B cell (primary cell): ENCODE data around the gene CCDC137. TPM values are rescaled to one million over a fixed set of nuclear protein-coding genes. Genes with fewer than 3 reads are reported as not detected.

ENCODE experiments used
- ATAC-seq: fragments of 200-7000 bp; cut with Tn5 transposase; one replicate; pipeline ENCODE4 v1.10.0; 2021; ENCODE audit warnings: low read depth, mild to moderate bottlenecking, moderate number of reproducible peaks, moderate library complexity
- CTCF ChIA-PET: fragments of 350-600 bp; sonication (Branson Sonifier 250); formaldehyde crosslinking; loops from one replicate; lab custom pipeline; 2021; ENCODE audit warnings: antibody characterized with exemption, inconsistent platforms; lab: Charles Lee
- POLR2A ChIA-PET: fragments of 350-600 bp; sonication (Branson Sonifier 250); formaldehyde crosslinking; loops from one replicate; lab custom pipeline; 2021; ENCODE audit warnings: antibody characterized with exemption; lab: Charles Lee
- DNase-seq: peaks from one replicate; pipeline ENCODE4 v3.0.0; 2013
- H2AFZ ChIP-seq: 2 replicates; pipeline ENCODE4 v1.6.1; 2012; ENCODE audit warnings: mild to moderate bottlenecking, low read depth, low read length; ENCODE audit not compliant: insufficient read depth, poor library complexity, severe bottlenecking
- H3K27ac ChIP-seq, 2 donors: 1 replicate in 1 of 2; 2 replicates in 1 of 2; pipeline ENCODE4 v1.5.1; 2012 to 2013; ENCODE audit warnings: low read length in 2 of 2, mild to moderate bottlenecking in 2 of 2, moderate library complexity in 1 of 2
- H3K27me3 ChIP-seq, 4 experiments: fragments of 200-600 bp in 1 of 4; sonication (generic) in 1 of 4; replicated peaks in 1 of 4; 1 replicate in 2 of 4; 2 replicates in 2 of 4; pipeline versions ENCODE4 v1.6.1 to v1.7.0; 2013 to 2016; ENCODE audit warnings: low read length in 3 of 4, mild to moderate bottlenecking in 2 of 4, mixed read lengths in 1 of 4, moderate library complexity in 1 of 4; ENCODE audit not compliant: insufficient read depth in 4 of 4, control insufficient read depth in 3 of 4; ENCODE audit errors: control extremely low read depth in 1 of 4
- H3K36me3 ChIP-seq, 2 experiments: replicated peaks in 1 of 2; 1 replicate in 1 of 2; 2 replicates in 1 of 2; pipeline versions ENCODE4 v1.6.1 to v1.7.1; 2013; ENCODE audit warnings: low read length in 1 of 2; ENCODE audit not compliant: insufficient read depth in 2 of 2, control insufficient read depth in 1 of 2; ENCODE audit errors: control extremely low read depth in 1 of 2, extremely low read depth in 1 of 2
- H3K4me1 ChIP-seq, 2 donors: fragments of 200-600 bp in 1 of 2; sonication (generic) in 1 of 2; 1 replicate in 1 of 2; 2 replicates in 1 of 2; pipeline versions ENCODE4 v1.5.1 to v1.6.1; 2013 to 2017; ENCODE audit warnings: low read length in 2 of 2; ENCODE audit not compliant: control insufficient read depth in 2 of 2, insufficient read depth in 2 of 2
- H3K4me2 ChIP-seq: replicated peaks from 2 replicates; pipeline ENCODE3; 2012; ENCODE audit warnings: mild to moderate bottlenecking, low read depth, low read length; ENCODE audit not compliant: poor library complexity, severe bottlenecking
- H3K4me3 ChIP-seq, 5 experiments: fragments of 200-600 bp in 1 of 5; sonication (generic) in 1 of 5; 1 replicate in 3 of 5; 2 replicates in 2 of 5; pipeline versions ENCODE4 v1.5.1 to v1.7.0; 2011 to 2016; ENCODE audit warnings: low read length in 4 of 5, mild to moderate bottlenecking in 4 of 5, low read depth in 2 of 5, control low read depth in 1 of 5, moderate library complexity in 1 of 5; ENCODE audit not compliant: insufficient read depth in 1 of 5; ENCODE audit errors: control extremely low read depth in 1 of 5, extremely low read depth in 1 of 5
- H3K79me2 ChIP-seq: fragments of 200-600 bp; sonication (generic); one replicate; pipeline ENCODE4 v1.6.0; 2016; ENCODE audit warnings: low read length; ENCODE audit not compliant: control insufficient read depth, insufficient read depth
- H3K9ac ChIP-seq: fragments of 200-600 bp; sonication (generic); 2 replicates; pipeline ENCODE4 v1.6.1; 2017; ENCODE audit warnings: mild to moderate bottlenecking, low read length, moderate library complexity
- H3K9me3 ChIP-seq, 3 donors: one replicate each; pipeline versions ENCODE4 v1.6.1 to v1.7.1; 2013; ENCODE audit warnings: low read length in 2 of 3; ENCODE audit not compliant: control insufficient read depth in 2 of 3, insufficient read depth in 1 of 3; ENCODE audit errors: control extremely low read depth in 1 of 3
- H4K20me1 ChIP-seq: 2 replicates; pipeline ENCODE4 v1.6.0; 2012; ENCODE audit warnings: mild to moderate bottlenecking, low read length; ENCODE audit not compliant: insufficient read depth, control insufficient read depth, poor library complexity, severe bottlenecking
- H3K27ac Mint-ChIP-seq: one replicate; pipeline ENCODE4 v1.8.0; 2021; ENCODE audit warnings: mixed read lengths
- H3K27me3 Mint-ChIP-seq: one replicate; pipeline ENCODE4 v1.8.0; 2021; ENCODE audit warnings: mixed read lengths
- H3K4me1 Mint-ChIP-seq: one replicate; pipeline ENCODE4 v1.8.0; 2021; ENCODE audit warnings: mixed read lengths
- H3K4me3 Mint-ChIP-seq: one replicate; pipeline ENCODE4 v1.8.0; 2021; ENCODE audit warnings: mixed read lengths
- H3K9me3 Mint-ChIP-seq: one replicate; pipeline ENCODE4 v1.8.0; 2022; ENCODE audit warnings: mixed read lengths; ENCODE audit not compliant: insufficient read depth
- CTCF ChIP-seq: fragments of 200-600 bp; IDR thresholded peaks from one replicate; pipeline ENCODE4 v1.8.0; 2022; ENCODE audit warnings: antibody characterized with exemption, mild to moderate bottlenecking
- EZH2 ChIP-seq: IDR thresholded peaks from 2 replicates; pipeline ENCODE4 v1.6.1; 2012; ENCODE audit warnings: borderline replicate concordance, low read depth, mild to moderate bottlenecking, moderate library complexity, low read length; ENCODE audit not compliant: insufficient read depth, poor library complexity, severe bottlenecking
- WGBS: methylation state at CpG from one replicate; pipeline ENCODE4 v1.1.5; 2013; ENCODE audit warnings: missing lambda C conversion rate; ENCODE audit not compliant: insufficient coverage; 5-methylcytosine and 5-hydroxymethylcytosine counted together
- intact Hi-C: fragments of 100-400 bp; cut with micrococcal nuclease; formaldehyde crosslinking; loops from one replicate; pipeline ENCODE4 v1.10.0; 2022
- polyA plus RNA-seq: library from polyadenylated mRNA; depleted of rRNA; stranded (reverse); fragments of >200 nt; gene quantifications from 2 replicates; pipeline ENCODE4 v1.2.3, GENCODE V29; 2012
- total RNA-seq, 2 donors: library from RNA; stranded (reverse); fragments of 120-200 nt in 1 of 2; gene quantifications; 1 replicate in 1 of 2; 2 replicates in 1 of 2; pipeline versions ENCODE4 v1.2.3 to v1.2.4, GENCODE V29; 2013 to 2022

The CCDC137 gene
- total and polyA plus RNA-seq, 2 donors (not counting 1 experiment from before 2014, with no cell fraction given) = 18.8 to 36.0 TPM

- H3K4me3 Mint-ChIP-seq = peak overlapping the region; percentile 49
- no peaks in the 10 kb centered on the region for H3K27me3 Mint-ChIP-seq
- ChIA-PET POLR2A (interaction anchor here (0.6 kb wide), 1 partner anchor 173 kb away, joined by 3 read pairs; the partner anchor contains the start of gene FSCN2), CTCF (interaction anchor here (1.0 to 1.1 kb wide), 2 partner anchors 10 to 12 kb away, joined by 3 read pairs; no protein-coding TSS in a partner anchor)
- Histone ChIP-seq H3K27ac (peak overlapping the region in 1 of 2 donors; percentile 97), H2AFZ (no peak overlapping the region), H3K79me2 (peaks cover 50% of the 10 kb centered on the region), H3K36me3 (peaks cover 0 to 33% of the 10 kb centered on the region in 2 experiments), H3K4me1 (peaks cover 24 to 32% of the 10 kb centered on the region in 2 donors), H3K27me3 (no peaks in the 10 kb centered on the region), H4K20me1 (peaks cover 28% of the 10 kb centered on the region), H3K4me2 (peak overlapping the region; percentile 100), H3K9ac (no peak overlapping the region), H3K9me3 (no peaks in the 10 kb centered on the region), H3K4me3 (no peak overlapping the region)
- intact Hi-C loops = no loop called here
- peaks cover 33% of the 10 kb centered on the region for H3K4me1 Mint-ChIP-seq
- ATAC-seq = no peak
- TF ChIP-seq CTCF (no peak), EZH2 (no peak)
- H3K9me3 Mint-ChIP-seq = no peaks in the 10 kb centered on the region
- peak overlapping the region; percentile 59 for H3K27ac Mint-ChIP-seq
- WGBS = 90% methylated on average over 16 of the region's 23 CpGs
- DNase-seq = no peak
These were observed 34.9 kb downstream of the CCDC137 start for GRCh38 chr17:81701288-81702071.
